Sciatic nerve (tissue), 2 donors: ENCODE data around the gene UBE2K. TPM values are rescaled to one million over a fixed set of nuclear protein-coding genes. Genes with fewer than 3 reads are reported as not detected.
"Not testable (repeated sequence)": the region's sequence is repeated elsewhere in the genome, so short reads cannot be mapped to it uniquely, and the experiment has no call there.

Experiments used
- ATAC-seq: fragments of 200-7000 bp; cut with Tn5 transposase; one replicate; pipeline ENCODE4 v1.9.1; 2020; ENCODE audit warnings: mild to moderate bottlenecking, moderate library complexity
- DNase-seq: peaks from one replicate; pipeline ENCODE4 v3.0.0-alpha.2; 2020; ENCODE audit warnings: low spot score
- intact Hi-C: fragments of 100-400 bp; cut with DNase I; formaldehyde crosslinking; loops from one replicate; pipeline ENCODE4 v1.14.2; 2022
- total RNA-seq: library from RNA; stranded (reverse); fragmentation: NEBNext Ultra II Directional; extraction: Animal tissue kit (Norgen Biotek cat#: 25700); gene quantifications from one replicate; pipeline ENCODE4 v1.2.1, GENCODE V29; 2021
- donor health status: DM: no; HTN: no; CAD: no.
- donor health status: DM: no; HTN: no; CAD: no.

Gene UBE2K
- total RNA-seq, 1 donor from 2014 or later, result 51.0 TPM

DNA sequence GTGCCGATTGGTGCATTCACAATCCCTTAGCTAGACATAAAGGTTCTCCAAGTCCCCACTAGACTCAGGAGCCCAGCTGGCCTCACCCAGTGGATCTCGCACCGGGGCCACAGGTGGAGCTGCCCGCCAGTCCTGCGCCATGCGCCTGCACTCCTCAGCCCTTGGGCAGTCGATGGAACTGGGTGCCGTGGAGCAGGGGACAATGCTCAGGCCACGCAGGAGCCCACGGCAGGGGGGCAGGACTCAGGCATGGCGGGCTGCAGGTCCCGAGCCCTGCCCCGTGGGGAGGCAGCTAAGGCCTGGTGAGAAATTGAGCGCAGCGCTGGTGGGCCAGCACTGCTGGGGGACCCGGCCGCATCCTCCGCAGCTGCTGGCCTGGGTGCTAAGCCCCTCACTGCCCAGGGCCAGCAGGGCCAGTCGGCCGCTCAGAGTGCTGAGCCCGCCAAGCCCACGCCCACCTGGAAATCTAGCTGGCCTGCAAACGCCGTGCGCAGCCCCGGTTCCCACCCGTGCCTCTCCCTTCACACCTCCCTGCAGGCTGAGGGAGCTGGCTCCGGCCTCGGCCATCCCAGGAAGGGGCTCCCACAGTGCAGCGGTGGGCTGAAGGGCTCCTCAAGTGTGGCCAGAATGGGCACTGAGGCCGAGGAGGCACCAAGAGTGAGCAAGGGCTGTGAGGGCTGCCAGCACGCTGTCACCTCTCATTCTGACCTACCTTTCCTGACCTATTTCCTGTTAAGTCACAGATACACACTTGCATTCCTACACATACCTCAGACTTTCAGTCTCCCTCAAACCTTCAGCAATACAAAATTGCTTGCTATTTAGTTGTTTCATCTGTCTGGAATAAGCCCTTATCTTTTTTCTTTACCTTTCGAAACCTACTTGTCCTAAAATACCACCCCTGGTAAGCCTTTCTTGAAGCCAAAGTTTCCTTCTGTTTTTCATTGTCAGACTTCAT lies 20.7 kb downstream of the UBE2K start:
- ATAC-seq (no peak), DNase-seq (no peak)
- intact Hi-C loops, result no loop called here

GRCh38 chr4:39719804-39720580 lies 22.1 kb downstream of the UBE2K start:
- DNase-seq (no peak), ATAC-seq (no peak)
- intact Hi-C loops, result no loop called here

GRCh38 chr4:39721273-39721672 lies 23.3 kb downstream of the UBE2K start:
- DNase-seq, intact Hi-C loops, ATAC-seq: not testable (repeated sequence)

GRCh38 chr4:39721788-39722187 lies 23.9 kb downstream of the UBE2K start:
- intact Hi-C loops, result no loop called here
- DNase-seq (no peak), ATAC-seq (no peak)

DNA sequence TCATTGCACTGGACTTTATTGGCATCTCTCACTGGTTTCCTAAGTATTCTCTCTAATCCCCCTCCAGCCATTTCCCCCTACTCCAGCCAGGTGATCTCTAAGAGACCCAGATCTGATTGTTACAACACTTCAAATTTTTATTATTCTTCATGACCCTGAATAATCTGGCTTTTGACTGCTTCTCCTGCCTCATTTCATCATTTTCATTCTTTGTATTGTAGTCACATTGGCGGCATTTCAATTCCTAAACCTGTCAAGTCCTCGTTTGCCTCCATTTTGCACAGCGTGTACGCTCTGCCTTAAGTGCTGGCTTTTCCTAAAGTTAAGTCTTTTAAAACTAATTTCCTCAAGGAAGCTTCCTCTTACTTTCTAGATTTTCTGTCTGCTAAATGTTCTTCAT lies 31.6 kb downstream of the UBE2K start:
- intact Hi-C loops, result no loop called here
- ATAC-seq (no peak), DNase-seq (no peak)

DNA sequence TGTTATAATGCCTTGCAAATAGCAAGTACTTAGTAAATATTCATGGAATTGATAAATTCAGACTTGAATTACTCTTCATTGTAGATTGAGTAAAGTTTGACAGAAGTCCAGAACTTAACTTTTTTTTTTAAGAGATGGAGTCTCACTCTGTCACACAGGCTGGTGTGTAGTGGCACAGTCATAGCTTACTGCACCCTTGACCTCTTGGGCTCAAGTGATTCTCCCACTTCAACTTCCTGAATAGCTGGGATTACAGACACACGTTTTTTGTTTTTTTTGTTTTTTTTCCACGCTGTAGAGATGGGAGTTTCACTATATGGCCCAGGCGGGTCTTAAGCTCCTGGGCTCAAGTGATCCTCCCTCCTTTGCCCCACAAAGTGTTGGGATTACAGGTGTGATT lies 32.1 kb downstream of the UBE2K start:
- intact Hi-C loops, result no loop called here
- DNase-seq (no peak), ATAC-seq (no peak)

GRCh38 chr4:39731908-39732307 lies 34.0 kb downstream of the UBE2K start:
- DNase-seq (no peak), ATAC-seq (no peak)
- intact Hi-C loops, result no loop called here

GRCh38 chr4:39732728-39733127 lies 34.8 kb downstream of the UBE2K start:
- intact Hi-C loops, result no loop called here
- DNase-seq (no peak), ATAC-seq (no peak)

GRCh38 chr4:39739591-39739990 lies 41.7 kb downstream of the UBE2K start:
- DNase-seq, ATAC-seq, intact Hi-C loops: not testable (repeated sequence)

GRCh38 chr4:39741401-39741800 lies 43.5 kb downstream of the UBE2K start:
- intact Hi-C loops, result no loop called here
- no peak for DNase-seq
- no peak for ATAC-seq

- ATAC-seq (no peak), DNase-seq (no peak)
- intact Hi-C loops, result no loop called here
Observed at GRCh38 chr4:39745920-39746319, 48.0 kb downstream of the UBE2K start.

DNA sequence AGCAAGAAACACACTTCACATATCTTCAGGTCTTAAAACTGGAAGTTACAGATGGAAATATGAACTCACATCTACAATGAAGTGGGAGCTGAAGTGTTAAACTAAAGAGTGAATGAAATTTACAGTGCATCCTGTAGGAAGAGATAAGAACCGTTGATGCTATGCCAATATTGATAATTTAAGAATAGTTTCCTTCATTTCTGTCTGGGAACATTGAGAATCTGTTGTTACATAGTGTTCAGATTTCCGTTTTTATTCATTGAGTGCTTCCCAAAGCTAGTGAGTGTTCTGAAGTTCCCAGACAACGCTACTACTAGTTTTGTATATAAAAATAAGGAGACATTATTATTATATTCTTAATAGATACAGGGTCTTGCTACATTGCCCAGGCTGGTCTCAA lies 52.3 kb downstream of the UBE2K start:
- no peak for DNase-seq
- no peak for ATAC-seq
- intact Hi-C loops, result no loop called here

DNA sequence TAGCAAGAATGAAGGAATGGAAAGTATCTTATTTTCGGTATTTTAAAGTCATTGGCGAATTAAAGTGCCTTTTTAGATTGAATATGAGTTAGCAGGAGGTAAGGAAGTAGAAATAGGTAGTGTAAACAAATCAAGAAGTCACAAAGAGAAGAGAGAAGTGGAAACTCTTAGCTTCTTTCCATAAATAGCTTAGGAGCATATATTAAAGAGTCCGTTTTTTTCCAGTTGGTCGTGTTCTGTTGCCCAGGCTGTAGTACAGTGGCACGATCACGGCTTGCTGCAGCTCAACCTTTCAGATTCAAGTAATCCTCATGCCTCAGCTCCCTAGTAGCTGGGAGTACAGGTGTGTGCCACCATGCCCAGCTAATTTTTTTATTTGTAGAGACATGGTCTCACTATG lies 56.4 kb downstream of the UBE2K start:
- intact Hi-C loops, result no loop called here
- no peak for ATAC-seq
- DNase-seq, result no peak

DNA sequence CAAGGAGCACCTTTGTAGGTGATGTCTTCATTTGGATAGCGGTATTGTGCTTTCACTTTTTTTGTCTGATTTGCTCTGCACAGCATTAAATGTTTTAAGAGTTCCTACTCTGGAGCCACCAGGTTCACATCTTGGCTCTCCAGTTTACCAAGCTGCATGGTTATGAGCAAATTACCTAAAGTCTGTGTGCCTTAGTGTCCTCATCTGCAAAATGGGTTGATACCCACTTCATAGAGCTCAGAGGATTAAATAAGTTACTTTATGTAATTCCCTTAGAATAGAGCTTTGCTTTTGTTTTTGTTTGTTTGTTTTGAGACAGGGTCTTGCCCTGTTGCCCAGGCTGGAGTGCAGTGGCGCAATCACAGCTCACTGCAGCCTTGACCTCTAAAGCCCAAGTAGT lies 58.2 kb downstream of the UBE2K start:
- DNase-seq, result no peak
- no peak for ATAC-seq
- intact Hi-C loops, result no loop called here

GRCh38 chr4:39758176-39758575 lies 60.2 kb downstream of the UBE2K start:
- DNase-seq (no peak), ATAC-seq (no peak)
- intact Hi-C loops, result no loop called here

DNA sequence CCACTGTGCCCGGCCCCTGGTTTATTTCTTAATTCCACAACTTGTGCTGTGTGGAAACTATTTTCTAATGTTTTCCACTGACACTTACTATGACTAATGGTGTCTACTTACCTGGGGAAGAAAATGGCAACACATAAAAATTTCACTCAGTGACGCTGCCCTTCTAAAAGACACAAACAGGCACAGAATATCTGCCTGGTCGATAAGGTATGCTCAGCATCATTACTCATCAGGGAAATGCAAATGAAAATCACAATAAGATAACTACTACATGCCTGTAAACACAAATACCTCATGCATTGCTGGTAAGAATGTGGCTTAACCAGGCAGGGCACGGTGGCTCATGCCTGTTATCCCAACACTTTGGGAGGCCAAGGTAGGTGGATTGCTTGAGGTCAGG lies 61.6 kb downstream of the UBE2K start:
- no peak for ATAC-seq
- intact Hi-C loops, result no loop called here

GRCh38 chr4:39761005-39761667 lies 63.2 kb downstream of the UBE2K start:
- intact Hi-C loops, result no loop called here
- ATAC-seq, result no peak
- DNase-seq, result no peak

More for the DNA sequence above, 61.6 kb downstream of the UBE2K start:
- no peak for DNase-seq

DNA sequence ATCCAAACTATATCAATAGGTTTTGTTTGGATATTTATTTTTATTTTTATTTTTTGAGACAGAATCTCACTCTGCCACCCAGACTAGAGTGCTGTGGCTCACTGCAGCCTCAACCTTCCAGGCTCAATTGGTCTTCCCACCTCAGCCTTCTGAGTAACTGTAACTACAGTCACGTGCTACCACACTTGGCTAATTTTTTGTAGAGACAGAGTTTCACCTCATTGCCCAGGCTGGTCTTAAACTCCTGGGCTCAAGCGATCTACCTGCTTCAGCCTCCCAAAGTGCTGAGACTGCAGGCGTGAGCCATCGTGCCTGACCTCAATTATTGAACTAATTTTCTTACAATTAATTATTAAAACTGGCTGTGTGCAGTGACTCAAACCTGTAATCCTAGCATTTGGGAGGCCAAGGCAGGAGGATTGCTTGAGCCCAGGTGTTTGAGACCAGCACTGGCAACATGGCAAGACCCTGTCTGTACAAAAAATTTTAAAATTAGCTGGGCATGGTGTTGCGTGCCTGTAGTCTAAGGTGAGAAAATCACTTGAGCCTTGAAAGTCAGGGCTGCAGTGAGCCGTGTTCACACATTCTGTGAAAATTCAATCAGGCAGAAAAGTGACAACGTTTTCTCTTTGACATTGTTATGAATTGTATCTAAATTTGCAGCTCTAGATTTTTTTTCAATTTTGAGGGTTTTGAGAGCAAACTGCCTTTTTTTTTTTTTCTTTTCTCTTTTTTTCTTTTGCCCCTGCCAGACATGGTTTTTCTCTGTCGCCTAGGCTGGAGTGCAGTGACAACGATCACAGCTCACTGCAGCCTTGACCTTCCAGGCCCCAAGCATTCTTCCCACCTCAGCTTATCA lies 66.0 kb downstream of the UBE2K start:
- intact Hi-C loops, result no loop called here
- ATAC-seq, result no peak
- no peak for DNase-seq

GRCh38 chr4:39770005-39770404 lies 72.1 kb downstream of the UBE2K start:
- DNase-seq, result no peak
- intact Hi-C loops, result no loop called here
- no peak for ATAC-seq
